Measurements from ENCODE around the gene ARHGEF40.

The ARHGEF40 gene

GRCh38 chr14:21077672-21078071, 7.6 kb downstream of the ARHGEF40 start:
- no peak for DNase-seq (ENCODE audit: extremely low read depth, low read depth)
- TF ChIP-seq CTCF (IDR thresholded peaks at IDR 0.05; ENCODE audit: low read depth, low read length), result no peak

GRCh38 chr14:21078287-21078686, 8.2 kb downstream of the ARHGEF40 start:
- no peak for TF ChIP-seq CTCF (IDR thresholded peaks at IDR 0.05; ENCODE audit: low read depth, low read length)
- no peak for DNase-seq (ENCODE audit: extremely low read depth, low read depth)

GRCh38 chr14:21078726-21079125, 8.6 kb downstream of the ARHGEF40 start:
- no peak for DNase-seq (ENCODE audit: extremely low read depth, low read depth)
- TF ChIP-seq CTCF (IDR thresholded peaks at IDR 0.05; ENCODE audit: low read depth, low read length), result no peak

GRCh38 chr14:21081521-21082142, 11.5 kb downstream of the ARHGEF40 start:
- no peak for DNase-seq (ENCODE audit: extremely low read depth, low read depth)
- no peak for TF ChIP-seq CTCF (IDR thresholded peaks at IDR 0.05; ENCODE audit: low read depth, low read length)

- TF ChIP-seq CTCF (IDR thresholded peaks at IDR 0.05; ENCODE audit: low read depth, low read length), result no peak
- no peak for DNase-seq (ENCODE audit: extremely low read depth, low read depth)
Observed at GRCh38 chr14:21083565-21084325, 13.6 kb downstream of the ARHGEF40 start.

- DNase-seq (ENCODE audit: extremely low read depth, low read depth), result no peak
- TF ChIP-seq CTCF (IDR thresholded peaks at IDR 0.05; ENCODE audit: low read depth, low read length), result no peak
Observed at GRCh38 chr14:21084396-21084795, 14.3 kb downstream of the ARHGEF40 start.
